Ovary (tissue), 3 donors: ENCODE measurements around the gene PRRT4.

Source experiments
- CTCF ChIP-seq, 3 donors: fragments of 450-650 bp in 2 of 3; fragments of 200-600 bp in 1 of 3; IDR thresholded peaks; one replicate each; pipeline versions ENCODE4 v1.5.1 to v1.8.0; 2016 to 2022; ENCODE audit warnings: antibody characterized with exemption in 3 of 3, mild to moderate bottlenecking in 1 of 3
- POLR2A ChIP-seq: fragments of 450-650 bp; IDR thresholded peaks from one replicate; pipeline ENCODE4 v1.6.1; 2017; ENCODE audit warnings: antibody characterized with exemption, mild to moderate bottlenecking, moderate library complexity
- donor health status: DM: no; HTN: no; CAD: no.

- TF ChIP-seq POLR2A (no peak), CTCF (IDR thresholded peaks at IDR 0.05) (no peak)
Measured at GRCh38 chr7:128303133-128303532, 58.4 kb downstream of the PRRT4 start.
